H4 (cell line): ENCODE data around the gene ABLIM2. TPM values are rescaled to one million over a fixed set of nuclear protein-coding genes. Genes with fewer than 3 reads are reported as not detected.

ENCODE experiments used
- DNase-seq: peaks from one replicate; pipeline ENCODE4 v3.0.0-alpha.2; 2015; ENCODE audit warnings: low spot score
- total RNA-seq: library from RNA; depleted of rRNA; stranded (reverse); fragments of >200 nt; shearing (Covaris generic); gene quantifications from 2 replicates; pipeline ENCODE4 v1.2.3, GENCODE V29; 2014

The ABLIM2 gene
- total RNA-seq, 1 experiment from 2014 or later = 0.29 TPM

DNA sequence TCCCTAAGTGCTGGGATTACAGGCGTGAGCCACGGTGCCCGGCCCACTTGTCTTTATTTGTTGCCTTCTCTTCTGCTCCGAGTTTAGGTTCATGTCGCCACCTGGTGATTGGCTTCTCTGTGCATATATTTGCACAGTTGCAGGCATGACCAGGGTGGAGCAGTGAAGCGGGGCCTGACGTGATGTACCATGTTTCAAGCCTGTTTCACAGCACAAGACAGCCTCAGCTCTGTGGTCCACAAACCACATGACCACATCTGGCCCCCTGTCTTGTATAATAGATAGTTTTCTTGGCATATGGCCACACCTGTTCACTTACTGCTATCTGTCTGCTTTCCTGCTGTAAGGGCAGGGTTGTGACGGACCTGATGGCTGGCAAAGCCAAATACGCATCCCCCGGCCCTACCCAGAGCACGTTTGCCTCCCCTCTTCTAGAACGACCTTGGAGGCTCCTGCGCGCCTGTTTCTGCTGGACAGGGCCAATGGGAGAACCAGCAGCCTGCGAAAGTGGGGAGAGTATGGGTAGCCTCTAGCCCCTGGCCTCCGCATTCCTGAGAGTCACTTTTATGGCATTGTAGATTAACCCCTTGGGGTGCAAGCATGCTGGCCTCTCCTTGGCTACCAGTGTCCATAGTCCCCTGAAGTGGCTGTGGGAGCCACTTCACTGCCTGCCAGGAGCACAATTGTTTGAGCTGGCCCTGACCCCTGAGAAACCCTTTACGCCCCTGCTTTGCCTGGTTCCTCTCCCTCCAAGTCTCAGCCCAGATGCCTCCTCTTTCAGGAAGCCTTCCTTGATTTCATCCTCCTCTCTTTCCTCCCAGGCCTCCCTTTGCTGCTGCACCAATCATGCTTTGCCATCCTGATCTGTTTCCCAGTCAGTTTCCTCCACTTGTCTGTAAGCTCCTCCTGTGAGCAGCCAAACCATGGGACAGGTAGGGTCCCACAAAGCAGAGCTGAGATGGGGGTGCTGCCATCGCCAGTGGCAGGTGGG is 34.4 kb upstream of the ABLIM2 start:
- DNase-seq = peak; percentile 47

DNA sequence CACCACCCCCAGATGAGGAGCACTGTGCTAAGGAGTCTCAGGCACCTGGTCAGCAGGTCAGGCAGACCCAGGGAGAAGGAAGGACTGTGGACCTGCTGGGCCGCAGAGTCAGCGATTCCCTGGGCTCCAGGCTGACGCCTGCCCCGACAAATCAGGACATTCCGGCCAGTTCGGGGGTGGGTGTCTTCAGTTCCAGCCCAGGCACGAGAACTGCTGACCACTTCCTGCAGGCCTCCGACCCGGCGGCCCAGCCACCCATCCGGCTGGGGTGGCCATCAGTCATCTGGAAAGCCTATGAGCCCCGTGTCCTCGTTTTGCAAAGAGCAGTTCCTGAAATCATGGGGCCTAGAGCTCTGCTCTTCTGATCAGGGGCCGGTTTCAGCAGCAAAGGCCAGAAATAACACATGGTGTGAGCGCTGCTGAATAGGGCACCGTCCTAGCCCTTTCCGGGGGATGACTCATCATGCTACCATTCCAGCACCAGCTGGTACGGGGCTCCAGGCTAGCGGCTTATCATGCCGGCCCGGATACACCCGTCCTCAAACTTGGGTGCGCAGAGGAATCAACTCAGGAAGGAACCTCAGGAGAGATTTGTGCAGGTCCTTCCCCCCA is 32.6 kb upstream of the ABLIM2 start:
- DNase-seq = peak; percentile 84

DNA sequence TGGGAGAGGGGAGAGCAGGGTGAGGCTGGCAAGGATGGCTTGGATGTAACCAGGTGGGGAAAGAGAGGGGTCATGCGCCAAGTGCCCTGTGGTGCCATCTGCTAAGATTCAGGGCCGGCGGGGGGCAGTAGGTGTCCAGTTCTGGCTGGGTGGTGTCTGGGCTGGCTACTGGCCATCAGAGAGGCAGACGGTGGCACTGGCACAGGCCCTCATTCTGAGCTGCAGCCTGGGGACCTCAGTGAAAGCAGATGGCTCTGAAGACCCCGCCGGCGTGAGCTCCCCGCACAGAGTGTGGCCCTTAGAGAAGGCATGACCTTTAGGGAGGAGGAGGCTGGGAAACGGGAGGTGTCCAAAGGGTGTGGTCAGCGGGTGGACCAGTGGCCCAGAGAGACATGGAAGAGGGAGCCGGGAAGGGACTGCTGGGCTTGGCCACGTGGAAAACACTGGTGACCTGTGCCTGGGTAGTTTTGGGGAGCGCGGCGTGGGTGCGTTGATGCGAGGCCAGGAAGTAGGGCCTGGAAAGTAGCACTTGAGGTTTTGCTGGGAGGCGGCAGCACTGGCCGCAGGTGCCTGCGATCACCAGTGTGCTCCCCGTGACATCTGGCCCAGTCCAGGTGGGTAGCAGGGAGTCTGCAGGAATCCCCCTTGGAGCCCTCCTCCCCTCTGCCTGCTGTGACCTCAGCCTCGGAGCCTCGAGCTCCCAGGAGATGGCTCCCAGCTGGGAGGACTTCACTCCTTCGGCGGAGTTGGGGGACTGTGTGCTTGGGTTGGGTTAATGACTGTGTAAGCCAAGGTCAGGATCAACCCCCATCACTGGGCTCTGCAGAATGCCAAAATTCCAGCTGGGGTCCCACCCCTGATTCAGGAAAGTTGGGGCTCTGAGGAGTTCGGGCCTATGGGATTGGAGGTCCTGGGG is 31.2 kb upstream of the ABLIM2 start:
- DNase-seq = no peak

DNA sequence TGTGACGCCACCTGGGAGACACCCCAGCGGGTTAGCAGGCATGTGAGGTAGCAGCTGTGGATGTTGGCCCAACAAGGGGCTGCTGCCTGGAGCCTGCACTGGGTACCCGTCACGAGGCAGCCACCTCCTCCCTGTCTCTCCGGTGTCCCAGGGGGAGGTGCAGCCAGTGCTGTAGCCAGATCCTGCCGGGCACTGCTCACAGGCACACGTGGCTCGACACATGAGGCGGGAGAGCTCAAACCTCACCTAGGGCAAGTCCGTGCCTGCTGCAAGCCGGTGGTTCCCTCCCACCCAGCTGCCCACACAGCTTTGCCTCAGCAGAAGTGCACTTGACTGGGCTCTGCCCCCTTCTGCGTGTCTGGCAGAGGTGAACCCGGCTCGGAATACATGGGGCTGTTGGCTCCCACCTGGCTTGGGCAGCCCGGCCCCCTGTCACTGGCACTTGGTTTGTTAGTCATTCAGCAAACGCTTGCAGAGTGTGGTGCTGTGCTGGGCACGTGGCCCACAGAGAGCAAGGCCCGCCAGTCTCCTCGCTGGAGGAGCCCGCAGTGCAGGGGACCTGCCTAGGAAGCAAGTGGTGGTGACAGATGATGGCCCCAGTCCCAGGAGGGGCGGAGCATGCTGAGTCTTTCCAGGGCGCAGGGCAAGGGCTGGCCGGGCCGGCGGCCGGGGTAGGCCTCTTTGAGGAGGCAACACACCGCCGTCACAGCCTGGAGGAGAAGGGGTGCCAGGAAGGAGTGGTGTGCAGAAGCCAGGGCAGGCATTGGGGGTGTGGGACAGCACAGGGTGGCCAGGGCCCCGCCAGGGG is 30.3 kb upstream of the ABLIM2 start:
- no peak for DNase-seq

DNA sequence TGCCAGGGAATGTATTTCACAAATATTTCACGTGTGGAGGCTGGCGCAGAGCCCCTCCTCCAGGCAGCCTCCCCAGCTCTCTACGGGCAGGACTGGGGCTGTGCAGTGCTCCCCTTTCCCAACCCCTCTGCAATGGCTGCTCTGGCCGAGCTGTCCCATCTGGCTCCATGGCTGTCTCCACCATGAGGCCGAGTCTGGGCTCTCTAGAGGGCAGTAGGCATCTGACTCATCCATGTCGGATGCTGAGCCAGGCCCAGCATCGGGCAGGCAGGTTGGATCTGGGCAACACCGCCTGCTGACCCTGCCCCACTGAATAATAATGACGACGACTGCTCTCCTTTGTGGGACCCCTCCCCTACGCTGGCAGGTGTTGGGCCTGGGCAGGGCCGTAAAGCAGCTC is 29.5 kb upstream of the ABLIM2 start:
- peak; percentile 41 for DNase-seq

DNA sequence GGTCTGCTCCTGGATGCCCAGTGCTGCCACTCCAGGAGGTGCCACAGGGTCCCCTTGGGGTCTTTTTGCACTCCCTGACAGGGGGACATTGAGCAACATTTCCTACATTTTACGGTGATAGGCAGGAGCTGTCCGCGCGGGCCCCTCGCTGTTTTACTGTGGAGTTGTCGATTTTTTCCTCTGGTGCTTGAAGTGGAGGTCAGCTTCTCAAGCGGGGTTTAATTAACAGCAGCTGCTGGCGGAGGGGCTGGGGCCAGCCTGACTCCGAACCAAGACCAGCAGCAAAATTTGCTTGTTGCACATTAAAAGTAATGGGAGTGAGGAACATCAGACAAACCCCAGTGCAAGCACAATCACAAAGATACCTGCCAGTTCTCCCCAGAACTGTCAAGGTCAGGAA is 27.3 kb upstream of the ABLIM2 start:
- no peak for DNase-seq

DNA sequence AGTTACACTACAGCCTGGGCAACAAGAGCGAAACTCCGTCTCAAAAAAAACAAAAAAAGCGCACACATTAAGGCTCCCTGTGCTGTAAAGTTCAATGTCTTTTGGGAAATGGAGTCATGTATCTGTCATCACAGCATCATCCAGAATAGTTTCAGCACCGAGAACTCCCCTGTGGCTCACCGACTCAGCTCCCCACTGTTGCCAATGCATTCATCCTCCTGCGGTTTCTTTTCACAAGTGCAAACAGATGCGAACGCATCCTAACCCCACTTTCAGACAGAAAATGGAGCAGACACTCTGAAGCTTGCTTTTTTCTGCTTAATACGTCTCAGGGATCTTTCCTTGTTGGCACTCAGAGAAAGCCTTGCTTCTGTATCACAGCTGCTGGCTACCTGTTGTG is 26.7 kb upstream of the ABLIM2 start:
- no peak for DNase-seq

DNA sequence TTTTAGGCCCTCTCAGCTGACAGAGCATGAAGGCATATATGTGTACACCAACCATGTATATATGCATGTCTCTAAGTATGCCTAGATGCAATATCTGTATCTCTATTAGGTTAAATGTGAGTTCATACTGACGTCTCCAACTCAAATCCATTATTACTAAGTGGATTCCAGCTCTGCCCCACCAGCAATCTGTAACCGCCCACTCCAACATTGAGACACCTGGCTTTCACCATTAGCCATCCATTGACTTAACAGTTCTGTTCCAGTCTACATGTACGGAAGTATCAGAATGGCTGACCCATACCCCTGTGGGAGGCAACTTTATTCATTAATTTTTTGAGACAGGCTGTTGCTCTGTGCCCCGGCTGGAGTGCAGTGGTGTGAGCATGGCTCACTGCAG is 25.4 kb upstream of the ABLIM2 start:
- no peak for DNase-seq

DNA sequence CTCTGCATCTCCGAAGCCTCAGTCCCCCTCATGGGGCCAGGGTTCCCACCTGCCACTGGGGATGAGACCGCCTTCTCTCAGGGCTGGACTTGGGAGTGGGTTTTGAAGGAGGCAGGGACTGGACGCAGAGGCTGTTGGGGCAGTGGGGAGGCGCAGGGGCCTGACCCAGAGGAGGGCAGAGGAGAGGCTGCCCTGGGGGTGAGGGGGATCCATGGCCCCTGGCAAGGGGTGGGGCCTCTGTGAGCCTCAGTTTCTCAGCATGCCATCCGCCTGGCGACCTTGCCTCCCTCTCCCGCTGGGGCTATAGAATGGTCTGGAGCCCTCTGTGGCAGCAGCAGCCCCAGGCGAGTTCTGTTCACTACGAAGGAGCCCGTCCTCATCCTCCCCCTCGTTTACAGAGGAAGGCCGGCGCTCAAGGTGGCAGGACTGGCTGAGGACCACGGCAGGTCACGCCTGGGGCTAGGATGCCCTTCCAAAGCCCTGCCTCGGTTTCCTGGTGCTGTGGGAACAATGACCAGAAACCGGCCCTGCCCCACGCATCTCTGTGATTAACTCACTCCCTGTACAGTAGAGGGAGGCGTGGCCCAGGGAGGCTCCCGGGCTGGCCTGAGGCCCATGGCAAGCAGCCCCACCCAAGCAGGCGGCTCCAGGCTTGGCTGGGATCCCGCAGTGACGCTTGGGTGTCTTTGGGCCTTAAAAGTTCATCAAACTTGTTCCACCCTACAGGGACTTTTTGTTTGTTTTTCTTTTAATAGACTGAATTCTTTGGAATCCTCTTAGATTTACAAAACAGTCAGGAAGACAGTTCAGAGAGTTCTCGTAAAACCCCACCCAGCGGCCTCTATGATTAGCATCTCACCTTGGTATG is 24.5 kb upstream of the ABLIM2 start:
- DNase-seq = peak; percentile 84

DNA sequence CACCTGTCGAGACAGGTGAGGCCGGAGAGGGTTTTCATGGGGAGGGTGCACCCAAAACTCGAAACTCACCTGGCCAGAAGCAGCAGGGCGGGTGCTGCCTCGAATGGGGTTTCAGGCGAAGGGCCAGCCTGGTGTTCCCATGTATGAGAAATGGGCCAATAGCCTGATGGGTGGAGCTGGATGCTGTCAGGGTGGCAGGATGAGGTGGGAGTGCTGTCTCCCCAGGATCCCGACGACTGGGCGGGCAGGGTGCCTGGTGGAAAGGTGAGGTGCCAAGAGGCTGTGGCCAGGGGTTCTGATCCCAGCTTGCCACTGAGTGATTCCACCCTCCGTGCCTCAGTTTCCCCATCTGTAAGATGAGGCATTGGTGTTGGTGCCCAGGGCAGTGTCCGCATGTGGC is 23.7 kb upstream of the ABLIM2 start:
- no peak for DNase-seq

DNA sequence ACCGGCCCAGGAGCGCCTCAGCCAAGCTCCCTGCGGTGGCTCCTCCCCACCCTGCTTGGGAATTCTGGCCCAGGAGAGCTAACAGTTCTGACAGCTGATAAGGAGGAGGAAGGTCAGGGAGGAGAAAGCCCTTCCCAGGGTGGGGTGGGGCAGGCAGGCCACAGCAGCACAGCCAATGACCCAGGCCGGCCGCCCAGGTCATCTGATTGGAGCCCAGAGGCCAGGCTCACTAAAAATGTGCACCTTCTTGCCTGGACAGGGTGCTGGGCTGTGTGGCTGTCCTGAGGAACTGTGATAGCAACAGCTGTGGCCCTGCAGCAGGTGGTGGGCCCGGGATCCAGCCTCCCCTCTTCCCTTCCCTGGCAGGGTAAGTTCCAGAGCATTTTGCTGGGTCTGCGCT is 23.2 kb upstream of the ABLIM2 start:
- no peak for DNase-seq

DNA sequence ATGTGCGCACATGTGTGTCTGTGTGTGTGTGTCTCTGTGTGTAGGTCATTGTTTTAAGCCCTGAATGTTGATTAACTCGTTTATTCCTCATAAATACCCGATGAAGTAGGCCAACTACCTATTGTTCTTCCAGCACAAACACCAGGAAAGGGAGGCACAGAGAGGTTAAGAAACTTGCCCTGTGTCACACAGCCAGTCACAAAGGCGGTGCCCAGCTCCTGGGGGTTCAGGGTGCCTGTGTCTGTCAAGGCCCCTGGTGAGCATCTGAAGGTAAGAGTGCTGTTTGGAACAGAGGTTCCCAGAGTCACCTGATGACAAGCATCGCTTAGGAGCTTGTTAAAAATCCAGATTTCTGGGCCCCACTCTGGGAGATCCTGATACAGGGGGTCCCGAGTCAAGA is 22.5 kb upstream of the ABLIM2 start:
- DNase-seq = no peak

DNA sequence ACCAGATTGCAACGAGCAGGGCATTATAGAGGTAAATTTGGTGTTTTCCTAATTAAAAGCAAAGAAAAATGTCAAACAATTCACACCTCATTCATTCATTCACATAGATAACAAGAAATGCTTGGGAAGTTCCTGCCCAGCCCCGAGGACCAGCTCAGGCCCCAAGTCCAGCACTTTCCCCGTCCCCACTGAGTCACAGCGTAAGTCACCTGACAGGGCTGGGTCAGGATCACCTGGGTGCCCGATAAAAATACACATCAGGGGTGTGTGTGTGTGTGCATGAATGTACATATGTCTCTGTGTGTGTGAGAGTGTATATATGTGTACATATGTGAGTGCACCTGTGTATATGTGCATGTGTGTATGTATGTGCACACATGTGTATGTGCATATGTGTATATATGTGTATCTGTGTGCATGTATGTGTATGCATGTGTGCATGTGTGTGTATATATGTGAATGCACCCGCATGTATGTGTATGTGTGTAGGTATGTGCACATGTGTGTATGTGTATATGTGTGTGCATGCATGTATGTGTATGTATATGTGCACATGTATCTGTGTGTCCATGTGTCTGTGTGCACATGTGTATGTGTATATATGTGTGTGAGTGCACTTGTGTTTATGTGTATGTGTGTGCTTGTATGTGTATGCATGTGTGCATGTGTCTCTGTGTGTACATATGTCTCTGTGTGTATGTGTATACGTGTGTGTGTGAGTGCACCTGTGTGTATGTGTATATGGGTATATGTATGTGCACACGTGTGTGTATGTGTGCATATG is 21.9 kb upstream of the ABLIM2 start:
- no peak for DNase-seq

DNA sequence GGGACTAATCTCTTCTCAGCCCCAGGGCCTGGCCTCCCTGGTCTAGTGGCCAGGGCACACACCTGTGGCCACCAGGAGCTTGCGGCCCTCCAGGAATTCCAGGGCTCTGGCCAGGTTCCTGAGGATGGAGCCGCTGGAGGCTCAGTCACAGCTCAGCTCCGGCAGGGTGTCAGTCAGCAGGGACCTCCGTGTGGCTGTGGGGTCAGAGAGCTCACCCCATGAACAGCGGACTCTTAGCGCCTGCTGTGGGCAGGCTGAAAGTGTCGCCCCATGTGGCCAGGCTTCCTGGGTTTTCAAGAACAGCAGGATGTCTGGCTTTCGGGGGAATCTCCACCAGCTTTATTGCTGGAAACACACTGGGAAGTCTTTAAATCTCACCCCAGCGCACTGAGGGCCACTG is 21.2 kb upstream of the ABLIM2 start:
- no peak for DNase-seq

DNA sequence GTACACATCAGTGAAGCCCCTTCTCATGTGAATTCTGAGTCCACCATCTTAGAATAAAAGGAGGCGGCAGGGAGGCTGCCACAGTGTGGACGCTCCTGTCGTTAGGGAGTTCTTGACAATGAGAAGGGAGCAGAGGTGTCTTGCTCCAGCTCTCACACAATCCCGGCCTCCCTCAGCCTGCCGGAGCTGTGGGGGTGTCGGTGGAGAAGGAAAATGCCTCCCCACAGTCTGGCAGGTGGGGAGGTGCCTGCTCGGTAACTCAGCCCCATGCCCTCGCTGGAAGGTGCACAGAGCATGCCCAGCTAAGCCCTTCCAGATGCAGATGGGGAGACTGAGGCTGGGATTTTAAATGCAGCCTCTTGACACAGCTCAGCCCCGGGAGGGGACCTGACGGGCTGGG is 20.5 kb upstream of the ABLIM2 start:
- no peak for DNase-seq

DNA sequence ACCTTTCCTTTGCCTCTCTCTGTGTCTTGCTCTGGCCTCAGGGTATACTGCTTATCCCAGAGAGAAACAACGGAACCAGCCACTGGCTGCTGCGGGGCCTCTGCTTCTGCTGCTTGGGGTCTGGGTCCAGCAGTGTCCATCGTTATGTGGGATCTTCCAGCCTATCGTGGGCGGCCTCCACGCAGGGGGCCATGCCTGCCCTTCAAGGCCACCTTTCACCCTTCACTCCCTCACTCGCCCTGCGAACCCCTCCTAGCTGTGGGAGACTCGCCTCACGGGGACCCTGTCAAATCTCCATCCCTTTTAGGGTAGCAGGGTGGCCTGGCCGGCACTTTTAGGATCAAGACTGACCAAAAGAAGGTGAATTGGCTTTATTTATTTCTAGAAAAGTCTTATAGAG is 19.3 kb upstream of the ABLIM2 start:
- DNase-seq = no peak

DNA sequence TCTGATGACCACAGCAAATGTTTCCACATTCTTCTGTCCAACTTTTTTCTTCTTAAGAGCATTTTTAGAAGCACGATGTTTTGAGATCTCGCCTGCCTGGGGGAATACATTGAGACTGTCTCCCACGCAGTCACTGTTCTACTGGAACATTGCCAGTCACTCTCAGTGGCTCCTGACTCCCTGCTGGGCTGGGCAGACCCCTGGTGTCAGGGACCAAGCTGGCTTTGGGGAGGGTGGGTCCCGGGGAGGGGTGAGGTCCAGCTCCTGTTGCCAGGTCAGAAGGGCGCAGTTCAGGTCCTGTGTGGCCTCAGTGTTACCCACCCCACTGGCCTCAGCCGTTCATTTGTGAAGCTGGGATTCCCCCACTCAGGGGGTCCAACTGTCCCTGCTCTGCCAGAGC is 18.9 kb upstream of the ABLIM2 start:
- DNase-seq = no peak

DNA sequence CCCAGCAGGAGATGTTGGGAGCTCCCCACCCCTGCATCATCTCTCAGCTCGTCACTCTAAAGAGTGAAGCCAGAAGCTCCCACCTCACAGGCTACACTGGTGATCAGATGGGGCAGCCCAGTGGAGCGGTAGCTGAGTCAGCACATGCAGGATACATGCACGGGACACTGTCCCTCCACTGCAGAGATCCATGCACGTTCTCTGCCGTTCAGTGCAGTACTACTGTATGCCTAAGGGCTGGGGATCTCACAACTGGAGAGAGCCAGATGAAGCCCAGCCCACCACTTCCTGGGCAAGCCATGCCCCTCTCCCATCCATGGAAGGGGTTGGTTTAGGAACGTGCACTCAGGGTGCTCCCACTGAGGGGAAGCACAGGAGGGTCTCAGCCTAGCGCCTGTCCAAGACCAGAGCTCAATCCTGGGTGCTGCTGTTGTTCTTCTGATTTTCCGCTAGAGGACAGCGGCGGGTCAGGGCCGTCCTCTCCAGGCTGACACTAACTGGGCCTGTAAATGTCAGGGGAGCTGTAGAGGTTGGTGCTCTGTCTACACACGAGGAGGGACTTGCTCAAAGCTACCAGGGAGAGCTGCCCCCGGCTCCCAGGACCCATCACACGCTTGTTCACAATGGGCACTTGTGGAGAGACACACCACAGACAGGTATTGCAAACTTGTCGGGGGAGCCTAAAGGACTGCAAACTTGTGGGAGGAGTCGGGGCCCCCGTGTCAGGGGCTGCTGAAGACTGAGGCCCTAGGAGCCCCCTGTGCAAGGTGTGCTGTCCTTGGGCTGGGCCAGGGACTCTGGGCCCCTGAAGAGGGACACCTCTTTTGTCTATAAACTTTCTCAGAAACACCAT is 18.2 kb upstream of the ABLIM2 start:
- peak; percentile 68 for DNase-seq

DNA sequence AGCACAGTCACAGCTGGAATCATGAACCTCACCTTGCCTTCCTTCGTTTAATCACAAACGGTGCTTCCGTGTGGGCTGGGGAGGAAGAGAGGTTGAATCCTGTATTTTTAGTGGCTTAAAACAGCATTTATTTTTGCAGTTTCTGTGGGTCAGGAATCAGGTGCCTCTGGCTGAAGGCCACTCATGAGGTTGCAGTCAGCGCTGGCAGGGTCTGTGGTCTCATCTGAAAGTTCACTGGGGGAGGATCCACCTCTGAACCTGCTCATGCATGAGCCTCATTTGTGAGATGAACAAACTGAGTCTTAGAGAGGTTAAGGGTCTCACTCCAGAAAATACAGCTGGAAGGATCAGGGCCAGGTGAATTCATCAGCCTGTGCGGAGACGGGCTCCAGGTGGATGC is 17.1 kb upstream of the ABLIM2 start:
- DNase-seq = no peak
